ENCODE data around the gene MAPK12. TPM values are rescaled to one million over a fixed set of nuclear protein-coding genes. Genes with fewer than 3 reads are reported as not detected.

The MAPK12 gene
- total and polyA plus RNA-seq, 2 of the 8 experiments (the other 6 are each of a cell fraction or from before 2014, with no cell fraction given), result 17.3 to 20.3 TPM

DNA sequence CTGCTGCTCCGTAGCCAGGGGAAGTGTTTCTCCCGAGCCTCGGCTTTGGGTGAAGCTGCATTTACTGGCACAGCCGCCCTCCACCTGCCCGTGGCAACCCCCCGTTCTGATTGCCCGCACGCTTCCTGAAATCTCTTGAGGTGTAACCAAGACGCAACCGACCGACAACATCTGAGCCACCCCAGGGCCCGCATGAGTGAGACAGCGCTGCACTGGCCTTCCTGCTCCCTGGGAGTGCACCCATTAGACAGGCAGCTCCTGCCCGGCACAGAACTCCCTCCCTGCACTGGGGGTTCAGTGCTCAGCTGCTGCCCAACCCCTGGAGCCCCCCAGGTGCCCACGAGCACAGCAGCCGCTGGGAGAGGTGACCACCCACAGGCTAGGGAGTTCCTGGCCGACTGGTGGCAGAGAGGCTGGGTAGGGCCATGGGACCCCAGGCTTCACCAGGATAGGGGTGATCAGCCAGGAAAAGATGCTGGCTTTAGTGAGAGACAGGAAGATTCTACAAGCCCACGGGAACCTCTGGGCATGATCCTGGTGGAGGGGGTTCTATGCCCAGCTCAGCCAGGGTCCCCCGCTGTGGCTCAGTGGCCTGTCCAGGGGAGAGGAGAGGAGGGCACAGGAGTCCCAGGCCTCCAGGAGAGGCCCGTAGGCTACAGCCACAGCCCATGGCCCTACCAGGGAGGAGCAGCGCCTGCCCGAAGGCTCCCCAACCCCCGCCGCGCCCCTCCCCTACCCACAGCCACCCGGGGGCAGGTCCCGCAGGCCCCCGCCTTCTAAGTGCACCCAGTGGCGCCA is 31.4 kb upstream of the MAPK12 start:
- peak overlapping the region; percentile 56 to 63 for H3K4me2 ChIP-seq (ENCODE audit: insufficient read depth in 1 of 2, low read depth in 2 of 2, low read length in 2 of 2)
- H3K27ac ChIP-seq (ENCODE audit: low read depth, low read length), result peak overlapping the region; percentile 49; the same call in 1 of the 2 replicates
- H2BK20ac ChIP-seq (ENCODE audit: low read length), result peak overlapping the region; percentile 48; the same call in 1 of the 2 replicates
- peak overlapping the region; percentile 98 for H3K4ac ChIP-seq (replicated peaks; ENCODE audit: insufficient read length, low read depth, low read length)
- 72% methylated on average over 22 of the region's 29 CpGs; no CpG with 5 or more reads in 1 of the 2 experiments for WGBS, 2 experiments (ENCODE audit: extremely low coverage in 1 of 2, insufficient coverage in 1 of 2, insufficient read length in 1 of 2, insufficient replicate concordance in 2 of 2, low coverage in 1 of 2, low lambda C conversion rate in 2 of 2, missing lambda C conversion rate in 1 of 2)
- no peaks in the 10 kb centered on the region for H3K23me2 ChIP-seq (ENCODE audit: low read depth, low read length)
- H4K91ac ChIP-seq (replicated peaks; ENCODE audit: insufficient read length, low read length), result peak overlapping the region; percentile 75
- POLR2A ChIA-PET (ENCODE audit: partially characterized antibody), result interaction anchor here (1.3 to 1.9 kb wide), 6 partner anchors 11 to 23 kb away, joined by 3 to 16 read pairs (median 4); partner anchors contain the start of gene PLXNB2
- H3K23ac ChIP-seq (ENCODE audit: insufficient read length), result no peak overlapping the region
- peak in 1 of 2 experiments; percentile 65 for DNase-seq (ENCODE audit: low read depth in 1 of 2, low spot score in 2 of 2)
- peaks cover 0 to 53% of the 10 kb centered on the region in 2 experiments; a peak in 2 of 4 replicates for H3K79me2 ChIP-seq (ENCODE audit: control insufficient read depth in 1 of 2, insufficient read depth in 2 of 2, low read length in 2 of 2)
- H3K14ac ChIP-seq (ENCODE audit: insufficient read length), result peak overlapping the region; percentile 87
- peaks cover 0 to 26% (median 21%) of the 10 kb centered on the region in 4 experiments; a peak in 6 of 7 replicates for H3K4me1 ChIP-seq (replicated peaks in 1 of 4; ENCODE audit: control insufficient read depth in 3 of 4, insufficient read depth in 4 of 4, low read length in 3 of 4)
- FAIRE-seq, result no peak
- no peaks in the 10 kb centered on the region for H3K27me3 ChIP-seq (replicated peaks in 1 of 4; ENCODE audit: control insufficient read depth in 3 of 4, extremely low read depth in 1 of 4, insufficient read depth in 3 of 4, low read length in 3 of 4)
- peak overlapping the region in 2 of 4 experiments; percentile 38 to 43; a peak in 4 of 7 replicates for H3K9ac ChIP-seq (replicated peaks in 1 of 4; ENCODE audit: extremely low read depth in 1 of 4, low read depth in 3 of 4, low read length in 3 of 4)
- peaks cover 2 to 22% (median 6%) of the 10 kb centered on the region in 4 experiments; a peak in 5 of 8 replicates for H3K36me3 ChIP-seq (ENCODE audit: control insufficient read depth in 2 of 4, insufficient read depth in 4 of 4, low read length in 3 of 4)
- peak overlapping the region; percentile 96 for H3K18ac ChIP-seq (ENCODE audit: extremely low read depth, low read length)
- peak overlapping the region; percentile 81 for H4K8ac ChIP-seq (ENCODE audit: extremely low read depth, insufficient read depth, low read length)
- H3K4me3 ChIP-seq (ENCODE audit: extremely low read depth in 1 of 4, insufficient read depth in 2 of 4, low read depth in 3 of 4, low read length in 4 of 4), result peak overlapping the region; percentile 19 to 52 (median 24); a peak in 5 of 8 replicates
- peak overlapping the region; percentile 92 for H2BK12ac ChIP-seq (ENCODE audit: low read depth, low read length)
- no peak overlapping the region for H2AFZ ChIP-seq (ENCODE audit: low read length)
- peak overlapping the region; percentile 72; the same call in 1 of the 2 replicates for H2BK15ac ChIP-seq (ENCODE audit: low read length)
- CTCF ChIA-PET (ENCODE audit: partially characterized antibody), result interaction anchor here (0.8 to 3.7 kb wide), 8 partner anchors 9 to 49 kb away, joined by 3 to 27 read pairs (median 8); no protein-coding TSS in a partner anchor
- peak overlapping the region; percentile 90; the same call in 1 of the 2 replicates for H2BK5ac ChIP-seq (ENCODE audit: low read depth, low read length)
- no peak overlapping the region for H3K56ac ChIP-seq (replicated peaks; ENCODE audit: insufficient read length, low read depth, low read length)
- H2BK120ac ChIP-seq (replicated peaks; ENCODE audit: low read depth, low read length), result peak overlapping the region; percentile 72
- H4K20me1 ChIP-seq (replicated peaks in 1 of 2; ENCODE audit: control insufficient read depth in 1 of 2, insufficient read depth in 2 of 2, low read length in 2 of 2), result peaks cover 15 to 37% of the 10 kb centered on the region in 2 experiments
- H3K79me1 ChIP-seq (ENCODE audit: low read depth, low read length), result peaks cover 25% of the 10 kb centered on the region
- H3K9me3 ChIP-seq (ENCODE audit: insufficient read depth in 2 of 2, low read depth in 1 of 2, low read length in 1 of 2), result no peaks in the 10 kb centered on the region
- H2AK5ac ChIP-seq (ENCODE audit: low read depth, low read length), result no peak overlapping the region
- TF ChIP-seq RXRA (IDR thresholded peaks at IDR 0.05; ENCODE audit: insufficient read depth, low read depth, low read length), result no peak
- peak; percentile 10 for TF ChIP-seq ASH2L (IDR thresholded peaks at IDR 0.05; ENCODE audit: low read length)
- H4K5ac ChIP-seq (ENCODE audit: insufficient read length, low read depth, low read length), result peak overlapping the region; percentile 62

Data from H1 (cell line).